NCI-H2029 treated with DMSO at 0.1 percent for 48 hours (cell line): ENCODE results near the gene ATXN1.
"Not testable (repeated sequence)": the region's sequence is repeated elsewhere in the genome, so short reads cannot be mapped to it uniquely, and the experiment has no call there.

Source experiments
- DNase-seq: peaks from one replicate; lab custom pipeline; 2025; lab: John Stamatoyannopoulos, UW

The ATXN1 gene

GRCh38 chr6:16644540-16645250 is 116.6 kb downstream of the ATXN1 start:
- no peak for DNase-seq

GRCh38 chr6:16639684-16640480 is 121.4 kb downstream of the ATXN1 start:
- no peak for DNase-seq

GRCh38 chr6:16637635-16638034 is 123.6 kb downstream of the ATXN1 start:
- DNase-seq: no peak

- DNase-seq: no peak
These were observed 125.3 kb downstream of the ATXN1 start for GRCh38 chr6:16635810-16636602.

- no peak for DNase-seq
These were observed 125.9 kb downstream of the ATXN1 start for GRCh38 chr6:16635291-16635809.

- no peak for DNase-seq
These were observed 126.4 kb downstream of the ATXN1 start for GRCh38 chr6:16634855-16635254.

GRCh38 chr6:16633961-16634360 is 127.3 kb downstream of the ATXN1 start:
- DNase-seq: no peak

DNA sequence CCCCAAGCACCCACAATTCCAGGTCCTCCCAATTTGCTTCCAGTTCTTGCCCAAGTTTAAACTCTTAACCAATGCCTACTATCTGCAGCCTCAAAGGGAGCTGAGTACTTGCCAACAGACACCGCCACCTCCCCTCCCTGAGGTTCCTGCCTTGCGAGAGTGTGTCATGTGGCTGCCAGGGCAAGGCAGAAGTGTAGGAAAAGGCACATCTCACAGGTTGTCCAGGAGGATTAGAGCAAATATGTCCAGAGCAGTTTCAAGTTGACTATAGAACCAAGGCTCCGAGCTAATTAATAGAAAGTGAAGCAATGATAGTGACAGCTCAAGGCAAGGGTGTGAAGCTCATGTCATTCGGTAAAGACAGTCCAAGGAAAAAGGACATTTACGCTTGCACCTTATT is 127.8 kb downstream of the ATXN1 start:
- no peak for DNase-seq

GRCh38 chr6:16632101-16632500 is 129.2 kb downstream of the ATXN1 start:
- no peak for DNase-seq

- DNase-seq: no peak
These were observed 131.1 kb downstream of the ATXN1 start for GRCh38 chr6:16630026-16630643.

GRCh38 chr6:16628580-16628979 is 132.7 kb downstream of the ATXN1 start:
- DNase-seq: not testable (repeated sequence)

DNA sequence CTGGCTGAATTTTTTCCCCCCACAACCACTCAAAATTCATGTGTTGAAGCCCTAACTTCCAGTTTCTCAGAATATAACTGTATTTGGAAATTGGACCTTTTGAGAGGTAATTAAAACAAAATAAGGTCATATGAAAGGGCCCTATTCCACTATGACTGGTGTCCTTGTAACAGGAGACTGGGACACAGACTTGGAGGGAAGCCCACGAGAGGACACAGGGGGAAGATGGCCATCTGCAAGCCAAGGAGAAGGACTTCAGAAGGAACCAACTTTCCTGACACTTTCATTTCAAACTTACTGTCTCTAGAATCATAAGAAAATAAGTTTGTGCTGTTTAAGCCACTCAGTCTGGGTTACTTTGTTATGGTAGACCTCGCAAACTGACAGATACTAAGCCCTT is 134.6 kb downstream of the ATXN1 start:
- DNase-seq: no peak

DNA sequence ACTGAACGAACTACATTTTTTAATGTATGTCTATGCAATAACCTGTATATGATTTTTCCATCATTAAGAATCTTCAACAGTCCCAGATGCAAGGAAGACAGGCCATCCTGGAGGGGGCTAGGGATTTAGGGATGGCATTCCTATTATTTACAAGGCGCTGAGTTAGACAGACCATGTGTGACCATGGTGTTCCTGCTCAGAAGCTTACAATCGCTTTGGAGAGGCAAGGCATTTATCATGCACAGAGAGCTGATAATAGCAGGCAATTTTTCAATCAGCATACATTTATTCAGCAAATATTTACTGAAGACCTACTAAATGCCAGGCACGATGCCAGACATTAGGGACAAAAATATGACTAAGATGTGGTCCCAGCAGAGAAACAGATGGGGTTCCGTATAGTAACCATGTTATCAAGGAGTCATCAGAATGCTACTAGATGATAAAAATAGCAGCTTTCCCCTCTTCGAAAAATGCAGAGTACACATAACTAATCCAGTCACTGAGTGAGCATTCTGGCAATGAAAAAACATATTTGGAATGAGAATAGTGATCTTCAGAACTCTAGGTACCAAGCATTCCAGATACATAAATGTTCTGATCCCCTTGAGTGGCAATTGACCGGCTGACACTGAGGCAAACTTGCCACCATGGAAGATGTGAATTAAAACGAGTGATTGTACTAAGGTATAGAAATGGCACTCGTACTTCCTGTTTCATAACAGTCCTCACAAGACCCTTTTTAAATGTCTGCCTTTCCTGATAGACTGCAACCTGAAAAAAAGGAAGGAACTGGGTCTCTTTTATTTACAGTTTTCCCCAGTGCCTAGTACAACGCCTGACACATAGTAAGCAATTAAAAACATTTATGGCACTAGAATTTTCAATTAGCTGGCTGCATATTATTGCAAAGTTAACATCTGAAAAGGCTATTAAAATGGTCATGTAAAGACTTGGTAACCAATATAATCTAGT is 135.7 kb downstream of the ATXN1 start:
- DNase-seq: no peak

- DNase-seq: no peak
These were observed 136.5 kb downstream of the ATXN1 start for GRCh38 chr6:16624636-16625290.

GRCh38 chr6:16623731-16624130 is 137.5 kb downstream of the ATXN1 start:
- DNase-seq: no peak

DNA sequence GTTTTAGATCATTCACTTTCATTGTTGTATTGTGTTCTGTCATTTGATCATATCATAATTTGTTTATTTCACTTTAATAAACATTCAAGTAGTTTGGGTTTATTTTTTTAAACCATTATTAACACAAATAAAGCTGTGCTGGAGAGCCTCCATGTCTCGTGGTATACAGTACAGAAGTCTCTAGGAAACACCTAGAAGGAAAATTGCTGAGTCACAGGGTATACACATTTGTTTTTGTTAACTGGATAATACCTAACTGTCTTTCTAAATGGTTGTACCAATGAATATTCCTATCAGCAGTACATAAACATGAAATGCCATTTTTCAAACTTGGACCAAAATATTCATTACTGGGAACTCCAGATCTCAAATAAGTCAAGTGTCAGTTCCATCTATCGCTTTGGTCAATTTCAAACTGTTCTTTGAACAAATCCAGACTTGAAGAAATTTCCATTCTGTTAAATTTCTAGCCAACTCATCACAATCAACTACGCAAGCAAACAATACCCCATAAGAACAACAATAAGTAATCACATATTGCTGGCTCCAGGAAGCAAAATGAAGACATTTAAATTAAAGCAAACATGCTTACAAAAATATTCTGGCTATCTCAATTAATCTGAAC is 138.1 kb downstream of the ATXN1 start:
- DNase-seq: no peak

- DNase-seq: no peak
These were observed 139.1 kb downstream of the ATXN1 start for GRCh38 chr6:16622193-16622592.

DNA sequence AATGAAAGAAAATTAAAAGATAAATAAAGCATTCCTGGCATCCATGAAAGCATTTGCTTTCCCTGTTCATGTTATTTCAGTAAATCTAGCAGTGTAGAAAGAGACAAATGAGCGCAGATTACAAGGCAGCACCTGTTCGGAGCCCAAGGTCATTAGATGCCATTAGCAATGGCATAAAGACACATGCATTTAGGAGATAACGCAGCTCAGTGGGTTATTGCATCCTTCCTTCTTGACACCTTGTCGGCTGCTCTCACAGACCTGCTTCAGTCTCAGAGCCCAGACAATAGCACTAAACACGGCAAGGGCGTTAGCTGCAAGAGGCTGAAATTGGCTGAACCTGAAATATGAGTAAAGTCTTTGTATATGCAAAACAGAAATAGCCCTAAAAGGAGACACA is 140.3 kb downstream of the ATXN1 start:
- no peak for DNase-seq

DNA sequence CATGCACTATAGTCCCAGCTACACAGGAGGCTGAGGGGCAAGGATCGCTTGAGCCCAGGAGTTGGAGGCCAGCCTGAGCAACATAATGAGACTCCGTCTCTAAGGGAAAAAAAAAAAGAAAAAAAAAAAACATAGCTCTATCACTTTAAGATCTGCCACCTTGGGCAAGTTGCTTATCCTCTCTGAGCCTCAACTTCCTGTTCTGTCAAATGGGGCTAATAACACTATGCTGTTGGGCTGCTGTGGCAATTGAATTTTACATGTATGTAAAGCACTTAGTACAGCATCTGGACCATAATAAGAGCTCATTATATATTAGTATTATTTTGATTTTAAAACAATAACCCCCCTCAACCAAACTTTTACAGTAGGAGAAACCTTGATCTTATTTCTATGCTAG is 141.5 kb downstream of the ATXN1 start:
- DNase-seq: no peak

GRCh38 chr6:16618962-16619361 is 142.3 kb downstream of the ATXN1 start:
- DNase-seq: no peak
